H1 (cell line): ENCODE measurements around the gene LOC128125822.

Source experiments
- CTCF ChIP-seq, 3 experiments: IDR thresholded peaks; 1 replicate in 2 of 3; 2 replicates in 1 of 3; pipeline versions ENCODE4 v1.5.1 to v1.6.1; 2011; ENCODE audit warnings: low read length in 3 of 3, mild to moderate bottlenecking in 3 of 3, inconsistent platforms in 2 of 3, low read depth in 1 of 3, moderate library complexity in 1 of 3; ENCODE audit not compliant: insufficient read depth in 1 of 3; ENCODE audit errors: control extremely low read depth in 1 of 3
- JUN ChIP-seq: IDR thresholded peaks from 2 replicates; pipeline ENCODE4 v1.6.1; 2011; ENCODE audit warnings: low read depth, mild to moderate bottlenecking, improper control_type of control experiment, low read length
- KDM1A ChIP-seq: fragments of 200-600, 300-600 bp; sonication (generic); IDR thresholded peaks from 2 replicates; pipeline ENCODE4 v1.7.1; 2016; ENCODE audit warnings: mild to moderate bottlenecking, low read length, borderline replicate concordance
- POLR2AphosphoS5 ChIP-seq: IDR thresholded peaks from 2 replicates; pipeline ENCODE4 v1.6.1; 2011; ENCODE audit warnings: low read depth, low read length
- RAD21 ChIP-seq, 2 experiments: IDR thresholded peaks in 1 of 2; conservative IDR thresholded peaks in 1 of 2; 2 replicates each; pipeline ENCODE4 v1.6.1; 2011; ENCODE audit warnings: low read depth in 2 of 2, low read length in 2 of 2, improper control_type of control experiment in 1 of 2, inconsistent platforms in 1 of 2, mild to moderate bottlenecking in 1 of 2, moderate library complexity in 1 of 2
- SIX5 ChIP-seq: IDR thresholded peaks from 2 replicates; pipeline ENCODE4 v1.6.1; 2011; ENCODE audit warnings: mild to moderate bottlenecking, low read depth, low read length

DNA sequence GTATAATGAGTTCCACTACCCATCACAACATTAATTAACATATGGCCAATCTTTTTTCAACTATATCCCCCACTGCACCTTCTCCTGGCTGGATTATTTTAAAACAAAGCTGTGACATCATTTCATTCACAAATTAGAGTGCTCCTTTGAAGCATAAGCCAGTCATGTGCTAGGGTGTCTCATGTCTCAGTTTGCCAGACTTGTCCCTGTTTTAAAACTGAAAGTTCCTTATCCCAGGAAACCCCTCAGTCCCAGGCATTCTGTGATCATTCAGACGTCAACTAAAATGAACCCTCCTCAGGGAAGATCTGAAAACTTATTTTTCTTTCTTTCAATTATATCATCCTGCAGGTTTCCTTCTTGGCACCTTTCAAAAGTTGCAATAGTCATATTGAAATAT is 29.3 kb upstream of the LOC128125822 start:
- TF ChIP-seq POLR2AphosphoS5 (no peak), RAD21 (IDR thresholded peaks at IDR 0.05 in 1 of 2, conservative IDR thresholded peaks at IDR 0.05 in 1 of 2; ENCODE audit: low read depth in 2 of 2, low read length in 2 of 2) (no peak), CTCF (IDR thresholded peaks at IDR 0.05; ENCODE audit: control extremely low read depth in 1 of 3, insufficient read depth in 1 of 3, low read depth in 1 of 3, low read length in 3 of 3) (no peak), SIX5 (no peak), KDM1A (no peak), JUN (no peak)
